ENCODE measurements around the gene TLE6. TPM values are rescaled to one million over a fixed set of nuclear protein-coding genes. Genes with fewer than 3 reads are reported as not detected.
"Not testable (repeated sequence)": the region's sequence is repeated elsewhere in the genome, so short reads cannot be mapped to it uniquely, and the experiment has no call there.

Gene TLE6
- total and polyA plus RNA-seq, 2 of the 8 experiments (the other 6 are each of a cell fraction or from before 2014, with no cell fraction given): 2.5 to 2.9 TPM

GRCh38 chr19:2963631-2964030 is 13.7 kb upstream of the TLE6 start:
- H3K9ac ChIP-seq (replicated peaks in 1 of 4; ENCODE audit: extremely low read depth in 1 of 4, low read depth in 3 of 4, low read length in 3 of 4); H3K27ac ChIP-seq (ENCODE audit: low read depth, low read length); H3K79me1 ChIP-seq (ENCODE audit: low read depth, low read length); H4K5ac ChIP-seq (ENCODE audit: insufficient read length, low read depth, low read length); H3K18ac ChIP-seq (ENCODE audit: extremely low read depth, low read length); H2BK15ac ChIP-seq (ENCODE audit: low read length); H3K14ac ChIP-seq (ENCODE audit: insufficient read length); H4K91ac ChIP-seq (replicated peaks; ENCODE audit: insufficient read length, low read length); H2AFZ ChIP-seq (ENCODE audit: low read length); FAIRE-seq; H3K4ac ChIP-seq (replicated peaks; ENCODE audit: insufficient read length, low read depth, low read length); H3K23ac ChIP-seq (ENCODE audit: insufficient read length); H3K4me3 ChIP-seq (ENCODE audit: extremely low read depth in 1 of 4, insufficient read depth in 2 of 4, low read depth in 3 of 4, low read length in 4 of 4); H4K8ac ChIP-seq (ENCODE audit: extremely low read depth, insufficient read depth, low read length); DNase-seq (ENCODE audit: low read depth in 1 of 2, low spot score in 2 of 2); H2AK5ac ChIP-seq (ENCODE audit: low read depth, low read length); H3K56ac ChIP-seq (replicated peaks; ENCODE audit: insufficient read length, low read depth, low read length); H3K79me2 ChIP-seq (ENCODE audit: control insufficient read depth in 1 of 2, insufficient read depth in 2 of 2, low read length in 2 of 2); H3K27me3 ChIP-seq (replicated peaks in 1 of 4; ENCODE audit: control insufficient read depth in 3 of 4, extremely low read depth in 1 of 4, insufficient read depth in 3 of 4, low read length in 3 of 4); H3K36me3 ChIP-seq (ENCODE audit: control insufficient read depth in 2 of 4, insufficient read depth in 4 of 4, low read length in 3 of 4); H2BK5ac ChIP-seq (ENCODE audit: low read depth, low read length); H2BK120ac ChIP-seq (replicated peaks; ENCODE audit: low read depth, low read length); H2BK20ac ChIP-seq (ENCODE audit: low read length); H4K20me1 ChIP-seq (replicated peaks in 1 of 2; ENCODE audit: control insufficient read depth in 1 of 2, insufficient read depth in 2 of 2, low read length in 2 of 2); H3K4me2 ChIP-seq (ENCODE audit: insufficient read depth in 1 of 2, low read depth in 2 of 2, low read length in 2 of 2); H3K9me3 ChIP-seq (ENCODE audit: insufficient read depth in 2 of 2, low read depth in 1 of 2, low read length in 1 of 2); H3K23me2 ChIP-seq (ENCODE audit: low read depth, low read length); H2BK12ac ChIP-seq (ENCODE audit: low read depth, low read length); H3K4me1 ChIP-seq (replicated peaks in 1 of 4; ENCODE audit: control insufficient read depth in 3 of 4, insufficient read depth in 4 of 4, low read length in 3 of 4): not testable (repeated sequence)
- ChIA-PET CTCF (ENCODE audit: partially characterized antibody) (interaction anchor here (0.9 to 18.9 kb wide), 15 partner anchors 11 to 197 kb away, joined by 3 to 260 read pairs (median 6); partner anchors contain the start of gene TLE2), POLR2A (ENCODE audit: partially characterized antibody) (interaction anchor here (1.4 kb wide), 1 partner anchor 112 kb away, joined by 3 read pairs; no protein-coding TSS in a partner anchor)
- 89% methylated on average over 12 of the region's 12 CpGs; no CpG with 5 or more reads in 1 of the 2 experiments for whole genome bisulfite sequencing, 2 experiments (ENCODE audit: extremely low coverage in 1 of 2, insufficient coverage in 1 of 2, insufficient read length in 1 of 2, insufficient replicate concordance in 2 of 2, low coverage in 1 of 2, low lambda C conversion rate in 2 of 2, missing lambda C conversion rate in 1 of 2)
